Stimulated activated naive CD8-positive, alpha-beta T cell treated with anti-CD3 and anti-CD28 coated beads, Interleukin-15, Interleukin-2, amounts not matched to agents 100 ng/mL and 50 ng/mL, for 24 hours (primary cell): Measurements from ENCODE around the gene ANTKMT.
A peak's percentile ranks its signal among the peaks of the same experiment; 100 is the strongest.
"Not testable (repeated sequence)": the region's sequence is repeated elsewhere in the genome, so short reads cannot be mapped to it uniquely, and the experiment has no call there.

Experiments used
- H3K27ac Mint-ChIP-seq: one replicate; pipeline ENCODE4 v1.8.0; 2021; ENCODE audit warnings: mild to moderate bottlenecking, mixed read lengths
- H3K27me3 Mint-ChIP-seq: one replicate; pipeline ENCODE4 v1.8.0; 2021; ENCODE audit warnings: mixed read lengths
- H3K36me3 Mint-ChIP-seq: one replicate; pipeline ENCODE4 v1.8.0; 2021; ENCODE audit warnings: low read depth, mixed read lengths
- H3K4me1 Mint-ChIP-seq: one replicate; pipeline ENCODE4 v1.8.0; 2021; ENCODE audit warnings: low read depth, mixed read lengths
- H3K4me3 Mint-ChIP-seq: one replicate; pipeline ENCODE4 v1.8.0; 2021; ENCODE audit warnings: mild to moderate bottlenecking, mixed read lengths
- H3K9me3 Mint-ChIP-seq: one replicate; pipeline ENCODE4 v1.8.0; 2021; ENCODE audit warnings: mixed read lengths

ANTKMT gene

DNA sequence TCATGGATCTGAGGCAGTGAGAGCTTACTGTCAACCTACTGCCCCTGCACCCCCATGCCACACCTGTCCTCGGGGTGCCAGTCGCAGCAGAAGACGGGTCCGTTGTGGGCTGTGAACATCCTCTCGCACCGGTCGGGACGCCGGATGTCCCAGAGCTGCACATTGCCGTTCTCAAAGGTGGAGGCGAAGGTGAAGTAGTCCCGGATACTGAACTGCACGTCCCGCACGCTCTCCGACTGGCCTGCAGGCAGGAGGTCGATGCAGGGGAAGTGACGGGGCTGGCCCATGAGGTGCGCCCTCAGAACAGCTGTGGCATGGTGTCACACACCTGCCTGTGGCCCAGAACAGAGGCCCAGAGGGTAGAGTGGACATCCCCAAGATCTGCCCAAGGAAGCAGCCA lies 33.4 kb upstream of the ANTKMT start:
- Mint-ChIP-seq H3K4me3 (peak overlapping the region; percentile 3), H3K27ac (no peak overlapping the region), H3K27me3 (peaks cover 3% of the 10 kb centered on the region), H3K9me3 (no peaks in the 10 kb centered on the region), H3K4me1 (peaks cover 36% of the 10 kb centered on the region), H3K36me3 (peaks cover 4% of the 10 kb centered on the region)

DNA sequence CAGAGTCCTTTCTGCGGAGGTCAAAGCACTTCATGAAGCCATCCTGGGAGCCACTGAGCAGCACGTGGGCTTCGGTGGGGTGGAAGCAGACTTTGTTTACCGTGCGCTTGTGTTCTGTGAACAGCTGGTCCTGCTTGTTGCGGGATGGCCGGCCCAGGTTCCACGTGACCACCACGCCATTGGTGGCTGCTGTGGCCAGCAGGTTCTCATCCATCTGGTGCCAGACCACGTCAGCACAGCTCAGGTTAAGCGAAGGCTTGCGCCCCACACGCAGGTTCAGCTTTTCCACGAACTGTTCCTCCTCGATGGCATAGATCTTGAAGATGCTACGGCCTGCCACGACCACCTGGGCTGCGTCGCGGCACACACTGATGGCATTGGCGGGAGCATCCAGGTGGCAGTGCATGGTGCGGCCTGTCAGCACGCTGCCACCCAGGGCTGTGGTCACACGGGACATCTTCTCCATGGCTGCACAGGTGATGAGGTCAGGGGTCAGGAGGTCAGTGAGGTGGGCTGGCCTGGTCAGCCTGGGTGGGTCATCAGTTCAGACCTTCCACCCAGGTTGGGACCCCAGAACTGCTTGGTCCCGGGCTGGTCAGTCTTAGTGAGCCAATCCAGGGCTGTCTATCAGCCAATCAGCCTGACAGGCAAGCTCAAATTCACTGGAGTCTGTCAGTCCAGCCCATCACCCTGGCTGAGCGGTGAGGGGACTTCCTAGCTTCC lies 31.6 kb upstream of the ANTKMT start:
- Mint-ChIP-seq H3K36me3 (no peaks in the 10 kb centered on the region), H3K27me3 (peaks cover 3% of the 10 kb centered on the region), H3K9me3 (no peaks in the 10 kb centered on the region), H3K4me3 (peak overlapping the region; percentile 90), H3K27ac (peak overlapping the region; percentile 77), H3K4me1 (peaks cover 27% of the 10 kb centered on the region)

DNA sequence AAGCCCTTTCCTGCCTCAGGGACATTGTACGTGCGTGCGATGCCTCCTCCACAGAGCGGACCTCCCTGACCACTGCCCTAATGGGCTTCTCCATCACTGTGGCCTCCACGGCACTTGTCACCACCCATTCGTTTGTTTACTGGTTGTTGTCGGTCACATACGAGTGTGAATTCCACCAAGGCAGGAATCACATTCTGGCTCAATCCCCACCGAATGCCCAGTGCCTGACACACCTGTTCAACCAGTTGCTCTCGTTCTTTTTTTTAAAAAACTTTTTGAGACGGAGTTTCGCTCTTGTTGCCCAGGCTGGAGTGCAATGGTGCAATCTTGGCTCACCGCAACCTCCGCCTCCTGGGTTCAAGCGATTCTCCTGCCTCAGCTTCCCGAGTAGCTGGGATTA lies 29.7 kb upstream of the ANTKMT start:
- H3K27ac Mint-ChIP-seq: peak overlapping the region; percentile 21
- H3K9me3 Mint-ChIP-seq, H3K36me3 Mint-ChIP-seq, H3K27me3 Mint-ChIP-seq: not testable (repeated sequence)
- peaks cover 30% of the 10 kb centered on the region for H3K4me1 Mint-ChIP-seq
- peak overlapping the region; percentile 62 for H3K4me3 Mint-ChIP-seq

DNA sequence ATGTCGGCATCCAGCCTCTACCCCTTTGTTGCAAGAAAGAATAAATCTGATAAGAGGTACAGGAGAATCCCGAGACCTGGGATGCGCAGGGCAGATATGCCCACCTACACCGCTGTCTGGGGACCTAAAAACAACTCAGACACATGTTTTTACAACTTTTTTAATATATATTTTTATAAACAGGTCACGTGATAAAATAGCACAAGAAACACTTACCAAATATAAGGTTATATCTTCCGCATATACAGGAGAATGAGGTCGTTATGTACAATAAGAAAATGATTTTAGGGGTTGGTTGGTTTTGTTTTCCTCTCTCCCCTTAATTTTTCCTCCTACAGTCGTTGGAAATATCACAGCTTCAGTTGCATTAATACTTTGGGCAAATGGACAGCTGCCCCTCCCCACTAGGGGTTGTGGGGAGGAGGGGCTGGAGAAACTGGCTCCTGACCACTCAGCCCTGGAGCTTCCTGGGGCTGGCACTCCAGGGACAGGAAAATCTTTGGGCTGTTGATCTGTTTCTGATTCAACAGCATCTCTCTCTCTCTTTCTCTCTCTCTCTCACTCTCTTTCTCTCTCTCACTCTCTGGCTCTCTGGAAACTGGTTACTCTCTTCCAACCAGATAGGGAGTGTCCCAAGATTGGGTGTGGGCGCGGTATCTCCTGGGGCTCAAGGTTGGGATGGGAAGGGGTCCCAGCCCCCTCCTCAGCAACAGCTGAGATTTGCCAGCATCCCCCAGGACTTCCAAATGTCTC lies 28.4 kb upstream of the ANTKMT start:
- peaks cover 3% of the 10 kb centered on the region for H3K27me3 Mint-ChIP-seq
- H3K36me3 Mint-ChIP-seq: no peaks in the 10 kb centered on the region
- no peaks in the 10 kb centered on the region for H3K9me3 Mint-ChIP-seq
- H3K4me1 Mint-ChIP-seq: peaks cover 36% of the 10 kb centered on the region
- H3K4me3 Mint-ChIP-seq: no peak overlapping the region
- H3K27ac Mint-ChIP-seq: no peak overlapping the region

DNA sequence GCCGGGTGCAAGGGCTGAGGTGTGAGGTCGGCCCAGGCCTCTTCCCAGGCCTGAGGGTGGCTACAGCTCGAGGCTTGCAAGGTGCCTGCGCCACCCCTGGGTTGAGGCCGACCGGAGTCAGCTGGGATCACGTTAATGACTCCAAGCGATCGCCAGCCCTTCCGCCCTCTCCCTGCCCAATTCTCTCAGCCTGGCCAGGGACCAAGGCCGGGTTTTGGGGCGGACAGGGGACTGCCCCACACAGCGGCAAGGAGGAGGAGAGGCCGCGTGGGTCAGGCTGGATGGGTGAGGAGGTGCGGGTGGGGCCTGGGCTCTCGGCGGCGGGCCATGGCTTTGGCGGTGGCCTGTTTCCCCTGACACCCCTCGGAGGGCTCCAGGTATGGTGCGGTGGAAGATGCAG lies 27.6 kb upstream of the ANTKMT start:
- H3K4me3 Mint-ChIP-seq: no peak overlapping the region
- H3K4me1 Mint-ChIP-seq: peaks cover 36% of the 10 kb centered on the region
- H3K27me3 Mint-ChIP-seq: peaks cover 3% of the 10 kb centered on the region
- no peak overlapping the region for H3K27ac Mint-ChIP-seq
- H3K36me3 Mint-ChIP-seq: no peaks in the 10 kb centered on the region
- H3K9me3 Mint-ChIP-seq: no peaks in the 10 kb centered on the region

DNA sequence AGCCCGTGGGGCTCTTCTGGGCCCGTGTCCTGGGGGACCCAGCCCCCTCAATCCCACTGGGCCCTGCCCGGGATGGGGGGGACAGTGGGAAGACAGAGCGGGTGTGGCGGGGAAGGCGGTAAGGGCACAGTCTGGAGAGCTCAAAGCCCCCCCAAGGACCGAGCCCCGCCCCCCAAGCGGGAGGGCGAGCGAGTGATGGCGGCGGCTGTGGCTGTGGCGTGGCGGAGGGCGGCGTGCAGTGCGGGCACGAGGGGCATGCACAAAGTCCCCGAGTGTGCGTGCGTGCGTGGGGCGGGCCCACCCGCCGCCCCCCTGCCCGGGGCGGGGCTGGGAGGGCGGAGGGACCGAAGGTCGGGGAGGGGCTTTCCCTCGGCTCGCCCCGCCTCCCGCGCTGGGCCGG lies 27.2 kb upstream of the ANTKMT start:
- Mint-ChIP-seq H3K4me1 (peaks cover 34% of the 10 kb centered on the region), H3K4me3 (no peak overlapping the region)

DNA sequence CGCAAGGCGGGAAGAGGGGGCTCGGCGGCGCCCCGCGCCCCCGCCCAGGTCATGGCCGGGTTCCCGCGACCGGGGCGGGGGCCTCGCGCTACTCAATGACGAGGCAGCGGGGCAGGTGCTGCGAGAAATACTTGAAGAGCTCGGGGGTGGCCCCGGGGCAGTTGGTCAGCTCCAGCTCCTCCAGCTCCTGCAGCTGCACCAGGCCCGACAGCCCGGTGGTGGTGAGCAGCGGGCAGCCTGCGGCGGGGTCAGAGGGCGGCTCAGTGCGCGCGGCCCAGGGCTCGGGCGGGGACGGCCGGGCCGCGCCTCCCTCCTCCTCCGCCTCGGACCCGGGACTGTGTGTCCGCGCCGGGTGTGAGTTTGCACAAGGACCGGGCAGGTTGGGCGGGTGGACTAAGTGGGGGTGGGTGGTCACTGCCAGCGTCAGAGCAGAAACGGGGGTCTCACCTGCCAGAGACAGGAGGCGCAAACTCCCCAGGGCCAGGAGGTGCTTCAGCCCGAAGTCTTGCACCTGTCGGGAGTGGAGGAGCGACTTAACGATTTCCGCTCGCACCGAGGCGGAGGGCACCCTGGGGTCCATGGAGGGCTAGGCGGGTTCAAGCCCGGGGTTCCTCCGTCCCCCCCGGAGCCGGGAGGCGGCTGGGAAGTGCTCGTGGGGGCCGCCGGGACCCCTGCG lies 26.6 kb upstream of the ANTKMT start:
- no peaks in the 10 kb centered on the region for H3K9me3 Mint-ChIP-seq
- H3K27me3 Mint-ChIP-seq: peaks cover 3% of the 10 kb centered on the region
- H3K4me3 Mint-ChIP-seq: peak overlapping the region; percentile 47
- no peak overlapping the region for H3K27ac Mint-ChIP-seq
- no peaks in the 10 kb centered on the region for H3K36me3 Mint-ChIP-seq
- H3K4me1 Mint-ChIP-seq: peaks cover 30% of the 10 kb centered on the region

More for the DNA sequence above, 27.2 kb upstream of the ANTKMT start:
- H3K27ac Mint-ChIP-seq: no peak overlapping the region
- peaks cover 3% of the 10 kb centered on the region for H3K27me3 Mint-ChIP-seq
- no peaks in the 10 kb centered on the region for H3K36me3 Mint-ChIP-seq
- H3K9me3 Mint-ChIP-seq: no peaks in the 10 kb centered on the region

DNA sequence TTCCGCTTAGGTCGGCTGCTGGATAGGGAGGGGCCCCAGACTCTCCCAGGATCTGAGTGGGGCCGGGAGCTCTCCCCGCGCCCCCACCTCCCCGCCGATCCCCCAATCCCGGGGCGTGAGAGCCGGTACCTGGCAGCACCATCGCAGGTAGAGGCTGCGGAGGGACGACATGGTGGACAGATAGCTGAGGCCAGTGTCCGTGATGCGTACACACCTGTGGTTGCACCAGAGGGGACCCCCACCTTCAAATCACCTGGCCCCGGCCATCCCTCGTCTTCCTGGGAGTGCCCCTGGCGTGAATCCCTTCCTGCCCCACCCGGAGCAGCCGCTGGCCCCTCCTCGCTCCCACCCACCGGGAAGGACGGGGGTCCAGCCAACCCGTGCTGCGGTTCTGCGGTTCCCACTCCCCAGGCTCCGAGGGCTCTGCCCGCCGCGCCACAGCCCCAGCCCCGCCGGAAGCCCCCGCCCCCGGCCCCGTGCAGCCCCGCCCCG lies 26.0 kb upstream of the ANTKMT start:
- no peaks in the 10 kb centered on the region for H3K36me3 Mint-ChIP-seq
- H3K9me3 Mint-ChIP-seq: no peaks in the 10 kb centered on the region
- peaks cover 3% of the 10 kb centered on the region for H3K27me3 Mint-ChIP-seq
- peak overlapping the region; percentile 47 for H3K4me3 Mint-ChIP-seq
- H3K4me1 Mint-ChIP-seq: peaks cover 28% of the 10 kb centered on the region
- no peak overlapping the region for H3K27ac Mint-ChIP-seq

DNA sequence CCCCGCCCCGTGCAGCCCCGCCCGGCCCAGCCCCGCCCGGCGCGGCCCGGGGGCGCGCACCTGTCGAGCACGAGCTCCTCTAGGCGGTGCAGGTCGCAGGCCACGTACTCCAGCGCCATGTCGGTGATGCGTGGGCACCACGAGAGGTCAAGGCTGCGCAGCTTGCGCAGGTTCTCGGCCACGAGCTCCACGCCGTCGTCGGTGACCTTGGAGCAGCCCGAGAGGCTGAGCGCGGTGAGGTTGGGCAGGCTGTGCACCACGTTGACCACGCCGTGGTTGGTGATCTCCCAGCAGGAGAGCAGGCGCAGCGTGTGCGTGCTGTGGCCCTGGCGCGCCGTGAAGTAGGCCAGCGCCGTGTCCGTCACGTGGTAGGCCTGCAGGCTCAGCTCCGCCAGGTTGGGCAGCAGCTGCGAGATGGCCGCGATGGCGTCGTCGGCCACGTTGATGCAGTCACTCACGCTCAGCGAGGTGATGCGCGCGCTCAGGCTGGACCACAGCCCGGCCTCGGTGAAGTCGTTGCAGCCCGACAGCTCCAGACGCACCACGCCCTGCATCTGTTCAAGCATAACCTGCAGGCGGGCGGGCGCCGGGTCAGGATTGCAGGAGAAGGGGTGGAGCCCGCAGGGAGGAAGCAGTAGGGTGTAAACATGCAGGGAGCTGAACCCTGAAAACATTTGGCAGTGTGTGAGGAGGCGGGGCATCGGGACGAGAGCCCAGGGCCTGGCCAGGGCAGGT lies 25.4 kb upstream of the ANTKMT start:
- peaks cover 24% of the 10 kb centered on the region for H3K4me1 Mint-ChIP-seq
- no peaks in the 10 kb centered on the region for H3K9me3 Mint-ChIP-seq
- H3K27ac Mint-ChIP-seq: peak overlapping the region; percentile 52
- H3K27me3 Mint-ChIP-seq: peaks cover 3% of the 10 kb centered on the region
- H3K4me3 Mint-ChIP-seq: peak overlapping the region; percentile 74
- H3K36me3 Mint-ChIP-seq: no peaks in the 10 kb centered on the region

DNA sequence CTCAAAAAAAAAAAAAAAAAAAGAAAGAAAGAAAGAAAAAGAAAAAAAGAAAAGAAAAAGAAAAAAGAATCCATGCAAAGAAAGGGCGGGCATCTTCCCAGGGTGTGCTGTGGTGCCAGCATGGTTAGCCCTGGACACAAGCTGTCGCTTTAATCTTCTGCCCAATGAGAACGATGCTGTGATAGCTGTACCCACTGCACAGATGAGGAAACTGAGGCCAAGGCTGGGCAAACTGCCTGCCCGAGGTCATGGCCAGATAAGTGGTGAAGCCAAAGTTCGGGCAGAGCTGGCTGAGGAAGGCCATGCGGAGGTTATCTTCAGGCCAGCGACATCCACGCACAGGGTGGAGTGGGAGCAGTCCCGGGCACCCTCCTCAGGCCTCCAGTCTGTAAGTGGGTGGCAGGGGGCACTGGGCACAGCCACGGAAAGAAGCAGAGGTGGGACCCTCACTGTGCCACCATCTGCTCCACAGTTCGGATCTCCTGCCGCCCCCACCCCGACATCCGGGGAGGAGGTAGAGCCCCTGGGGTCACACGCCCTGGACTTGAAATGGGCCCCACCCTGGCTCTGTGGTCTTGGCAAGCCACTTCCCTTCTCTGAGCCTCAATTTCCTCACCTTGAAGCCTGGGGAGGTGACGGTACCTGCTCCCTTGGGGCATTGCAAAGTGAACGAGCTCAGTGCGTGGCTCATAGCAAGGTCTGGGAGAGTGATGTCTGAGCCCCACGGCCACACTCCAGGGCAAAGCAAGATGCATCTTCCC lies 21.9 kb upstream of the ANTKMT start:
- Mint-ChIP-seq H3K27ac (no peak overlapping the region), H3K4me3 (no peak overlapping the region)

DNA sequence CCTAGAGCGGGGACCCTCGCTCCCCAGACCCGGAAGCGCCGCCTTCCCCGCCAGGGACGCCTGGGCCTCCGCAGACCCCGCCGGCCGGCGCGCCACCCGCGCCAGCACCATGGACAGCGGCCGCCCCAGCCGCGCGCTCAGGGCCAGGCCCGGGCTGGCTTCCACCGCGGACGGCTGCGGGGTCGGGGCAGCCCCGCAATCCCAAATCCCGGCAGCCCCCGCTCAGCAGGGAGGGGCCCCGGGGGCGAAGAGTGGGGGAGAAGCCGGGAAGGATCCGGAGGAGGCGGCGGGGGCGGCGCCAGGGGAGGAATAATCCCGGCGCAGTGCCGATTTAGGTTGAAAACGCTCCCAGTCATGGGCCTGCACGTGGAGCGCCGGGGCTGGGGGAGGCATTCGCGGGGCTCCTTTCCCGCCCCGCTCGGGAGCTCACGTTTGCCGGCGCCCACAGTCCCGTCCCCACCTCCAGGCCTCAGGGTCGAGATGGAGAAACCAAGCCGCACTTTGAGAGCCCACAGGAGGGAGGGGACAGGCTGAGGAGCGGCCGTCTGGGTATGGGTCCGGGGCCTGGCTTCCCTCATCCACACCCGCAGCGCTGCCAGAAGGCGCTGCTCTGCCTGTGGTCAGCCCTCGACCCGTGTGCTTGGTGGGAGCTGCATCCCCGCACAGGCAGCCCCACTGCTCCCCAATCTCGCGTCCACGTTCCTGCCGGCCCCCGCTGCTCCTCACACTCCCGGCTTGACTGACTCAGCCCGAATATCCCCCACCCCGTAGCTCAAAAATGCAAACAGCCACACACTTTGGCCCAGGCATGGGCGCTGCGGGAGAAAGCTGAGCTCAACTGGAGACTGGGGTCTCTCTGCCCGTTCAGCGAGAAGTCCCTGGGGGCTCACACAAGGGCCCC lies 20.0 kb upstream of the ANTKMT start:
- Mint-ChIP-seq H3K27me3 (peaks cover 24% of the 10 kb centered on the region), H3K36me3 (no peaks in the 10 kb centered on the region), H3K9me3 (no peaks in the 10 kb centered on the region), H3K4me3 (no peak overlapping the region), H3K4me1 (peaks cover 9% of the 10 kb centered on the region), H3K27ac (no peak overlapping the region)

More for the DNA sequence above, 21.9 kb upstream of the ANTKMT start:
- H3K4me1 Mint-ChIP-seq: peaks cover 16% of the 10 kb centered on the region
- no peaks in the 10 kb centered on the region for H3K9me3 Mint-ChIP-seq
- no peaks in the 10 kb centered on the region for H3K36me3 Mint-ChIP-seq
- H3K27me3 Mint-ChIP-seq: peaks cover 24% of the 10 kb centered on the region

DNA sequence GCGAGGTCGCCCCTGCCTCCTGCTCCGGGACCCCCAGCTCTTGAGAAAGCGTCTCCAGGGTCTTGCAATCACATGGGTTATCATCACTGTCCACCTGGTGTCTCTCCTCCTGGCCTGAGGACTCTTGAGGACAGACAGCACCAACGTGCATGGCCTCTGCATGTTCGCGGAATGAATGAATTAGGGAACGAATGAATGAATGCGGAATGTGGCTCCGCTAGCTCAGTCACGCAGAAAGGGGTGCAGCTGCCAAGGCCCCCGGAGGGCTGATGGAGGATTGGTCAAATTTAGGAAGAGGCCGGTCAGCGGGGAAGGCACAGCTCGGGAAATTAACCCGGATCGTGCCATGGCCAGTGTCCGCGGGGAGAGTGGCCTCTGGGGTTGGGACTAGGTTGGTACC lies 18.6 kb upstream of the ANTKMT start:
- H3K9me3 Mint-ChIP-seq: no peaks in the 10 kb centered on the region
- no peaks in the 10 kb centered on the region for H3K36me3 Mint-ChIP-seq
- H3K4me1 Mint-ChIP-seq: peaks cover 3% of the 10 kb centered on the region
- peaks cover 35% of the 10 kb centered on the region for H3K27me3 Mint-ChIP-seq
- H3K4me3 Mint-ChIP-seq: no peak overlapping the region
- no peak overlapping the region for H3K27ac Mint-ChIP-seq

DNA sequence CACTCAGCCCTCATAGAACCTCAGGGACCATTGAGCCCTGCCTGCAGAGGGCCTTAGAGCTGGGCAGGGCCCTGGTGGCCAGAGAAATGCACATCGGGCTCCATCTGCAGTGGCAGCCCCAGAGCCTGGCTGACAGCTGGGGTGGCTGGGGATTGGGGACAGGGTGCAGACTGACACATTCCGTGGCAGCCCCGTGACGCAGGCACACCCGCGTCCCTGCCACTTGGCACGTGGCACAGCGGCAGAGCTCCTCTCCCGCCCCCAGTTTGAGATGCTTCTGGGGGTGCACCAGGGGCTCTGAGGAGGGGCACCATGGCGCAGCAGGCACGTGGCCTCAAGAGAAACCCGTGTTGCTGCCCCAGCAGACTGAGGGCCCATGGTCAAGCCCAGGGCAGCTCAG lies 17.5 kb upstream of the ANTKMT start:
- no peaks in the 10 kb centered on the region for H3K36me3 Mint-ChIP-seq
- no peak overlapping the region for H3K27ac Mint-ChIP-seq
- no peaks in the 10 kb centered on the region for H3K9me3 Mint-ChIP-seq
- peaks cover 42% of the 10 kb centered on the region for H3K27me3 Mint-ChIP-seq
- peaks cover 3% of the 10 kb centered on the region for H3K4me1 Mint-ChIP-seq
- H3K4me3 Mint-ChIP-seq: no peak overlapping the region
